Measurements from ENCODE around the gene GARNL3. TPM values are rescaled to one million over a fixed set of nuclear protein-coding genes. Genes with fewer than 3 reads are reported as not detected.

GARNL3 gene
- total RNA-seq, 5 donors from 2014 or later (not counting 1 experiment from before 2014, with no cell fraction given): 3.3 to 5.7 (median 3.6) TPM

- ChIA-PET POLR2A (no interaction called here), CTCF (no interaction called here)
- H3K4me1 Mint-ChIP-seq: no peaks in the 10 kb centered on the region
- H3K9me3 ChIP-seq: no peaks in the 10 kb centered on the region
- peaks cover 2% of the 10 kb centered on the region in 2 experiments for H3K27me3 ChIP-seq (replicated peaks in 1 of 2; ENCODE audit: control insufficient read depth in 2 of 2, extremely low read depth in 1 of 2, insufficient read depth in 2 of 2, low read length in 1 of 2)
- DNase-seq: no peak
- peaks cover 6 to 19% of the 10 kb centered on the region in 2 donors for H3K27me3 Mint-ChIP-seq
- no peak overlapping the region for H3K27ac ChIP-seq (ENCODE audit: low read length)
- H3K4me3 Mint-ChIP-seq: no peak overlapping the region
- no peaks in the 10 kb centered on the region for H3K36me3 ChIP-seq (ENCODE audit: control insufficient read depth in 2 of 2, extremely low read depth in 1 of 2, insufficient read depth in 1 of 2, low read length in 1 of 2)
- 84% methylated on average over 6 of the region's 6 CpGs for WGBS (ENCODE audit: insufficient coverage)
- H3K4me3 ChIP-seq (ENCODE audit: control insufficient read depth in 1 of 2, extremely low read depth in 1 of 2, low read length in 1 of 2): no peak overlapping the region
- no peaks in the 10 kb centered on the region for H3K9me3 Mint-ChIP-seq
- no peak for ATAC-seq (replicated peaks in 1 of 4)
- no peaks in the 10 kb centered on the region for H3K4me1 ChIP-seq (ENCODE audit: control insufficient read depth in 1 of 2, extremely low read depth in 1 of 2, insufficient read depth in 2 of 2, low read length in 2 of 2)
- H3K36me3 Mint-ChIP-seq: peaks cover 2% of the 10 kb centered on the region
- H3K27ac Mint-ChIP-seq: no peak overlapping the region
Measured at GRCh38 chr9:127346584-127346983, 82.0 kb downstream of the GARNL3 start.

- H3K27ac Mint-ChIP-seq: no peak overlapping the region
- 87% methylated on average over 3 of the region's 8 CpGs for WGBS (ENCODE audit: insufficient coverage)
- Histone ChIP-seq H3K27me3 (replicated peaks in 1 of 2; ENCODE audit: control insufficient read depth in 2 of 2, extremely low read depth in 1 of 2, insufficient read depth in 2 of 2, low read length in 1 of 2) (peaks cover 4 to 7% of the 10 kb centered on the region in 2 experiments), H3K9me3 (no peaks in the 10 kb centered on the region), H3K36me3 (ENCODE audit: control insufficient read depth in 2 of 2, extremely low read depth in 1 of 2, insufficient read depth in 1 of 2, low read length in 1 of 2) (no peaks in the 10 kb centered on the region), H3K27ac (ENCODE audit: low read length) (no peak overlapping the region), H3K4me3 (ENCODE audit: control insufficient read depth in 1 of 2, extremely low read depth in 1 of 2, low read length in 1 of 2) (no peak overlapping the region), H3K4me1 (ENCODE audit: control insufficient read depth in 1 of 2, extremely low read depth in 1 of 2, insufficient read depth in 2 of 2, low read length in 2 of 2) (no peaks in the 10 kb centered on the region)
- no peak for DNase-seq
- no peak for ATAC-seq (replicated peaks in 1 of 4)
- H3K9me3 Mint-ChIP-seq: no peaks in the 10 kb centered on the region
- ChIA-PET CTCF (no interaction called here), POLR2A (no interaction called here)
- H3K4me1 Mint-ChIP-seq: no peaks in the 10 kb centered on the region
- no peak overlapping the region for H3K4me3 Mint-ChIP-seq
- peaks cover 13 to 26% of the 10 kb centered on the region in 2 donors for H3K27me3 Mint-ChIP-seq
- no peaks in the 10 kb centered on the region for H3K36me3 Mint-ChIP-seq
Measured at GRCh38 chr9:127347831-127348776, 83.5 kb downstream of the GARNL3 start.

GRCh38 chr9:127349483-127350113 lies 85.0 kb downstream of the GARNL3 start:
- H3K36me3 ChIP-seq (ENCODE audit: control insufficient read depth in 2 of 2, extremely low read depth in 1 of 2, insufficient read depth in 1 of 2, low read length in 1 of 2): no peaks in the 10 kb centered on the region
- Mint-ChIP-seq H3K27me3 (peaks cover 26 to 35% of the 10 kb centered on the region in 2 donors), H3K4me1 (no peaks in the 10 kb centered on the region), H3K27ac (no peak overlapping the region), H3K4me3 (no peak overlapping the region), H3K9me3 (no peaks in the 10 kb centered on the region), H3K36me3 (no peaks in the 10 kb centered on the region)
- H3K4me3 ChIP-seq (ENCODE audit: control insufficient read depth in 1 of 2, extremely low read depth in 1 of 2, low read length in 1 of 2): no peak overlapping the region
- no peak for ATAC-seq (replicated peaks in 1 of 4)
- WGBS (ENCODE audit: insufficient coverage): 91% methylated on average over 8 of the region's 12 CpGs
- ChIA-PET CTCF (no interaction called here), POLR2A (no interaction called here)
- no peak for DNase-seq
- H3K4me1 ChIP-seq (ENCODE audit: control insufficient read depth in 1 of 2, extremely low read depth in 1 of 2, insufficient read depth in 2 of 2, low read length in 2 of 2): no peaks in the 10 kb centered on the region
- H3K27ac ChIP-seq (ENCODE audit: low read length): no peak overlapping the region
- H3K27me3 ChIP-seq (replicated peaks in 1 of 2; ENCODE audit: control insufficient read depth in 2 of 2, extremely low read depth in 1 of 2, insufficient read depth in 2 of 2, low read length in 1 of 2): peaks cover 4 to 13% of the 10 kb centered on the region in 2 experiments
- no peaks in the 10 kb centered on the region for H3K9me3 ChIP-seq

GRCh38 chr9:127351182-127352166 lies 86.9 kb downstream of the GARNL3 start:
- H3K4me3 Mint-ChIP-seq: no peak overlapping the region
- 72% methylated on average over 2 of the region's 4 CpGs for WGBS (ENCODE audit: insufficient coverage)
- Histone ChIP-seq H3K9me3 (no peaks in the 10 kb centered on the region), H3K36me3 (ENCODE audit: control insufficient read depth in 2 of 2, extremely low read depth in 1 of 2, insufficient read depth in 1 of 2, low read length in 1 of 2) (no peaks in the 10 kb centered on the region), H3K4me3 (ENCODE audit: control insufficient read depth in 1 of 2, extremely low read depth in 1 of 2, low read length in 1 of 2) (no peak overlapping the region), H3K27ac (ENCODE audit: low read length) (no peak overlapping the region), H3K27me3 (replicated peaks in 1 of 2; ENCODE audit: control insufficient read depth in 2 of 2, extremely low read depth in 1 of 2, insufficient read depth in 2 of 2, low read length in 1 of 2) (peaks cover 4 to 13% of the 10 kb centered on the region in 2 experiments), H3K4me1 (ENCODE audit: control insufficient read depth in 1 of 2, extremely low read depth in 1 of 2, insufficient read depth in 2 of 2, low read length in 2 of 2) (no peaks in the 10 kb centered on the region)
- peaks cover 8% of the 10 kb centered on the region for H3K36me3 Mint-ChIP-seq
- POLR2A ChIA-PET: interaction anchor here in 1 of 2 donors (0.7 kb wide), 1 partner anchor 19 kb away, joined by 4 read pairs; no protein-coding TSS in a partner anchor
- DNase-seq (no peak), ATAC-seq (replicated peaks in 1 of 4) (no peak)
- H3K4me1 Mint-ChIP-seq: no peaks in the 10 kb centered on the region
- no peaks in the 10 kb centered on the region for H3K9me3 Mint-ChIP-seq
- CTCF ChIA-PET: interaction anchor here in 1 of 2 donors (0.9 kb wide), 1 partner anchor 14 kb away, joined by 3 read pairs; no protein-coding TSS in a partner anchor
- peaks cover 41 to 48% of the 10 kb centered on the region in 2 donors for H3K27me3 Mint-ChIP-seq
- H3K27ac Mint-ChIP-seq: no peak overlapping the region

GRCh38 chr9:127353882-127354281 lies 89.3 kb downstream of the GARNL3 start:
- WGBS (ENCODE audit: insufficient coverage): no CpG with 5 or more reads among the region's 5 CpGs
- Mint-ChIP-seq H3K27ac (no peak overlapping the region), H3K27me3 (peaks cover 41 to 44% of the 10 kb centered on the region in 2 donors), H3K4me3 (no peak overlapping the region), H3K36me3 (peaks cover 8% of the 10 kb centered on the region), H3K9me3 (no peaks in the 10 kb centered on the region), H3K4me1 (no peaks in the 10 kb centered on the region)
- H3K9me3 ChIP-seq: no peaks in the 10 kb centered on the region
- DNase-seq: no peak
- no peaks in the 10 kb centered on the region for H3K4me1 ChIP-seq (ENCODE audit: control insufficient read depth in 1 of 2, extremely low read depth in 1 of 2, insufficient read depth in 2 of 2, low read length in 2 of 2)
- no peaks in the 10 kb centered on the region for H3K36me3 ChIP-seq (ENCODE audit: control insufficient read depth in 2 of 2, extremely low read depth in 1 of 2, insufficient read depth in 1 of 2, low read length in 1 of 2)
- no peak overlapping the region for H3K27ac ChIP-seq (ENCODE audit: low read length)
- H3K4me3 ChIP-seq (ENCODE audit: control insufficient read depth in 1 of 2, extremely low read depth in 1 of 2, low read length in 1 of 2): no peak overlapping the region
- POLR2A ChIA-PET: no interaction called here
- ATAC-seq (replicated peaks in 1 of 4): no peak
- CTCF ChIA-PET: no interaction called here
- H3K27me3 ChIP-seq (replicated peaks in 1 of 2; ENCODE audit: control insufficient read depth in 2 of 2, extremely low read depth in 1 of 2, insufficient read depth in 2 of 2, low read length in 1 of 2): peaks cover 4 to 14% of the 10 kb centered on the region in 2 experiments

GRCh38 chr9:127356906-127357305 lies 92.3 kb downstream of the GARNL3 start:
- no peak for DNase-seq
- H3K4me1 ChIP-seq (ENCODE audit: control insufficient read depth in 1 of 2, extremely low read depth in 1 of 2, insufficient read depth in 2 of 2, low read length in 2 of 2): peaks cover 0 to 8% of the 10 kb centered on the region in 2 experiments
- no peak overlapping the region for H3K4me3 ChIP-seq (ENCODE audit: control insufficient read depth in 1 of 2, extremely low read depth in 1 of 2, low read length in 1 of 2)
- Mint-ChIP-seq H3K9me3 (no peaks in the 10 kb centered on the region), H3K4me3 (no peak overlapping the region), H3K27ac (no peak overlapping the region), H3K4me1 (peaks cover 0 to 7% (median 0%) of the 10 kb centered on the region in 3 donors), H3K27me3 (peaks cover 36 to 49% of the 10 kb centered on the region in 2 donors), H3K36me3 (peaks cover 8% of the 10 kb centered on the region)
- no peaks in the 10 kb centered on the region for H3K9me3 ChIP-seq
- peaks cover 2 to 18% of the 10 kb centered on the region in 2 experiments for H3K27me3 ChIP-seq (replicated peaks in 1 of 2; ENCODE audit: control insufficient read depth in 2 of 2, extremely low read depth in 1 of 2, insufficient read depth in 2 of 2, low read length in 1 of 2)
- POLR2A ChIA-PET: no interaction called here
- H3K36me3 ChIP-seq (ENCODE audit: control insufficient read depth in 2 of 2, extremely low read depth in 1 of 2, insufficient read depth in 1 of 2, low read length in 1 of 2): no peaks in the 10 kb centered on the region
- 53% methylated on average over 2 of the region's 4 CpGs for WGBS (ENCODE audit: insufficient coverage)
- no peak for ATAC-seq (replicated peaks in 1 of 4)
- CTCF ChIA-PET: no interaction called here
- H3K27ac ChIP-seq (ENCODE audit: low read length): no peak overlapping the region
